Measurements from ENCODE around the gene PRKAG3.

PRKAG3 gene

DNA sequence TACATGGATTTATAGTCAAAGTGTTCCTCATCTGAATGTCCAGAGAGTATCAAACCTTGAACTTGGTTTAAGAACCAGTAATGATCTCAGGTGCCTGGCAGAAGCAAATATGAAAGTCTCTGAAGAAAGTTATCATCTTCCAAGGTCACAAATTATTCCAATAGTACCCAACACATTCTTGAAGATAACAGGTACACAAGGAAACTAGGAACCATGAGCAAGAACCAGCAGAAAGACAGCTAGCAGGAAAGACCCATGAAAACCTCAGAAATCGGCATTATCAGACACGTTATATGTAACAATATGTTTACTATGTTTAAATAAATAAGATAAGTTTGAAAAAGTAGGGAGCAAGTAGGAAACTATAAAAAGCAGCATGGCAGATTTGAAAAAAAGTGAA, 5.9 kb upstream of the PRKAG3 start:
- DNase-seq, result no peak

DNA sequence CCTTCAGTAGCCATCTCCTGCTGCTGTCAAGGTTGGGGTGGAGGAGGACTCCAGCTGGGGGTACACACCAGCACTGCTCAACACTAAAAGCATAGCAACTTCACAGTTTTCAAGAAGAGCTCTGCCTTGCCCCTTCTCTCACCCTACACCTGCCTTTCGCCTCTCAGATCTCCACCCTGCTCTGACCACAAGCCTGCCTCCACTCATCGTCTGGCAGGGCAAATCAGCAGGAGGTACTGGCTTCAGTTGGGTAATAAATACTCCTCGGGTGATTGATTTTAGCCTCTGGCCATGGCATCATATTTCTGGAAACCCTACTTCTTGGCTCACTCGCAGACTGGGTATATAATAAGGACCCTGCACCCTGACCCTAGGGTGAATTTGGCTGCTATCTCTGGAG, 3.1 kb upstream of the PRKAG3 start:
- DNase-seq, result no peak

DNA sequence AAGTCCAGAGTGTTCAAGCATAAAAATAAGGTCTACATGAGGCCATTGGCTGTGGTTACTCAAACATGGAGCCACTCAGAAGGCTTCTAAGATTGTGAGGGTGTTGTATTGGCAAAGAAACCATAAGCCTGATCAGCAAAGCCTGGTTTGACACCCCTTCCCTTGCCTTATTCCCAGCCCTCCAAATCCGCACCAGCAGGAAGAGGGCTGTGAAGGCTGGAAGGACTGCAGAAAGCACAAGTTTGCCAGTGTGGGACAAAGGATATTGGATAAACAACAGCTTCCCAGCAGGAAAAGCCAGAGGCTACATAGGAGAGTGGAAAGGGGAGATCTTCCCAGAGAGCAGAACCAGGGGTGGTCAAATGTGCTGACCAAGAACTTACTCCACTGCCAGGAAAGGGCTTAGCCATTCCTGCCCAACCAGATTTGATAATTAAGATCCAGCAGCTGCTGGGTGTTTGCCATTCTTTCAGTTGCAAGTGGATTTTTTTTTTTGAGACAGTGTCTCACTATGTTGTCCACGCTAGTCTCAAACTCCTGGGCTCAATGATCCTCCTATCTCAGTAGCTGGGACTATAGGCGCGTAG, 1.5 kb upstream of the PRKAG3 start:
- DNase-seq, result no peak

DNA sequence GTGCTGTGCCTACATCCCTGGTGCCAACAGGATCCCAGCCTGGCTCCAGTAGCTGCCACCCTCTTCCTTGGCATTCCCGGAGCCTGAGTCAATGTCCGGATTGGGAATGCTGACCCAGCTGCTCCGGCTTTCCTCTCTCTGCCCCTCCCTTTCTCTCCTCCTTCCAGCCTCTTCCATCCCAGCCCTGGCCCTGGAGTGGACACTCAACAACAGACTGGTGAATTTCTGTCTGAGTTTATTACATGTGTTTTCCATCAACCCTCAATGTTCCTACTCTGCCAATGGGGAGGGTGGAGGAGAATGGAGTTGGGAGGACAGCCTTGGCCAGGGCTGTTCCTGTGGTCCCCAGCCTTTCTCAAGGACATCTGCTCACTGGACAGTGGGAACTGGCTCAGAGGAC, 917 bp upstream of the PRKAG3 start:
- no peak for DNase-seq

DNA sequence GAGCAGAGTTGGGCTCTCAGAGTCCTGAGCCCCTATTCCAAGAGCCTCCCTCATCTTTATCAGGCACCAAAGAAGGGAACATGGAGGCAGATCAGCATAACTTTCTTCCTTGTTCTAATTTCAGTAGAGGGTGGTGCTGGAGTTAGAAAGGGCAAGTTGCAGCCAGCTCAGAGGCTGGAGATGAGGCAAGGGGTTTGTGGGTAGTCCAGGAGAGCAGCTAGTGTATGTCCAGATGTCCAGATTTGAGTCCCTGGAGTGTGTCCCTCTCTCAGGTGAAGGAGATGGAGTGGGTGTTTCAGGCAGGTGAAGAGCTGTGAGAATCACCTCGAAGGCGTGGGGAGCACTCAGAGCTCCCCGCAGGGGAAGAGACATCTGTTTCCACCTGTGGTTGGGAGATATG, 478 bp upstream of the PRKAG3 start:
- no peak for DNase-seq

DNA sequence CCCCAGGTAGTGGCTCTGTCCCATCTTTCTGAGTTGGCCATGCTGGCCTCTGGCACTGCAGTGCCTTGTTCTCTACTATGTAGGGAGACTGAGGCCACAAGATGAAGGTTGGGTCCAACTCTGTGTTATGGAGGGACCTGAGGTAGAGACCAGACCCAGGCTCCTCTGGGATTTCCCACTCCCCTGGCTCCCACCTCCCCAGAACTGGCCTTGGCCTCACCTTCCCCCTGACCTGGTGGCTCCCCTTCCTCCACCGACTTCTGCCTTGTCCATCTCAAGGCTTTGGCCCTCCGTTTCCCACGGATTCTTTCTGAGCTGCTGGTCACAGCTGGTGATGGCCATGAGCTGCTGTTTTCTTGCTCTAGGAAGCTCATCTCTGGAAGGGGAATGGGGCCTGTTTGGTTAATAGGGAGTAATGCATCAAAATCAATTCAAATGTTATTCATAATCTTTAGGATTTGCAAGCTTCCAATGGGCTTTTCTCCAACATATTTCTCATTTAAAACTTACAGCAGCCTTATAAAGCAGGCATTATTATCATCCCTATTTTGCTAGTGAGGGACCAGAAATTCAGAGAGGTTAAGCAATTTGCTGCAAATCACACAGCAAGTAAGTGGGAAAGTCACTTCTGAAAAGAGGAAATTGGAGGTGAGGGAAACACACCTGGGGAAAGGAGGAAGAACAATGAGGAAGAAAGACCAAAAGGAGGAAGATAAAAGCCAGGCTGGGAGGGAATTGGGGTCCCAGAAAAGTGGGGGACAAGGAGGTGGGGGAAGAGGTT, 887 bp downstream of the PRKAG3 start:
- DNase-seq, result no peak

DNA sequence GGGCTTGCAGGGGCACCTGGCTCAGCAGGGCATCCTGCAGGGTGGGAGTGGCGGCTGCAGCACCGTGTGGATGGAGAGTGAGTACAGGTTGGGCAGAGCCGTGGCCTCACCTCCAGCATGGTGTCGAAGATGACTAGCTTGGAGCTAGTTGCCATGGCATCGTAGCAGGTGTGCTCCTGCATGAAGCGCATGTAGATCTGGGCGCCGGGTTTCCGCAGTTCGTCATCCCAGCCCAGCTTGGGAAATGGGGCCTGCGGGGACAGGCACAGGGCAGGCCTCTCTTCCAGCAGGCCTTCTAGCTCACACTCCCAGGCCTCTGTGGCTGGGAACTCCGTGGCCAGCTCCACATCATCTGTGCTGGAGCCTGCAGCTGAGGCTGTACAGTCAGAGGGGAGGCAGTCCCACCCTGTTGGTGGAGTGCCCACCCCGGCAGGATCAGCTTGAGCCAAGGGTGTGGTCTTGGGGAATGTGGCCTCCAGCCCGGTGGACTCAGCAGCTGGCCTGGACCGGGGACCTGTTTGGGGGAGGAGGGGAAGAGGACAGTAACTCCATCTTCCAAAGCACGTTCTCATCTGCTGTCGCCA, 1.6 kb downstream of the PRKAG3 start:
- DNase-seq, result no peak

DNA sequence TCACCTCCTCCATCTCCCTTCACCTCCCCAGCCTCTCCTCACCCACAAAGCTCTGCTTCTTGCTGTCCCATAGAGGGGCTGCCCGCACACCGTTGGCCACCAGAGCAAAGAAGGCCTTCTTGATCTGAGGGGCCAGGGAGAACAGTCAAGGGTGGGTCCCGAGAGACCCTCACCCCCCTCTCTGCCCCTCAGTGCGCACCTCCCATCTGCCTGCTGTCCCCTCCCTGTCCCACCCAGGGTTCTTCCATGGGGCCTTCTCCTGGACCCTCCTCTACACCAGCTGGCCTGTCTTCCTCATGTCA, 3.2 kb downstream of the PRKAG3 start:
- no peak for DNase-seq

DNA sequence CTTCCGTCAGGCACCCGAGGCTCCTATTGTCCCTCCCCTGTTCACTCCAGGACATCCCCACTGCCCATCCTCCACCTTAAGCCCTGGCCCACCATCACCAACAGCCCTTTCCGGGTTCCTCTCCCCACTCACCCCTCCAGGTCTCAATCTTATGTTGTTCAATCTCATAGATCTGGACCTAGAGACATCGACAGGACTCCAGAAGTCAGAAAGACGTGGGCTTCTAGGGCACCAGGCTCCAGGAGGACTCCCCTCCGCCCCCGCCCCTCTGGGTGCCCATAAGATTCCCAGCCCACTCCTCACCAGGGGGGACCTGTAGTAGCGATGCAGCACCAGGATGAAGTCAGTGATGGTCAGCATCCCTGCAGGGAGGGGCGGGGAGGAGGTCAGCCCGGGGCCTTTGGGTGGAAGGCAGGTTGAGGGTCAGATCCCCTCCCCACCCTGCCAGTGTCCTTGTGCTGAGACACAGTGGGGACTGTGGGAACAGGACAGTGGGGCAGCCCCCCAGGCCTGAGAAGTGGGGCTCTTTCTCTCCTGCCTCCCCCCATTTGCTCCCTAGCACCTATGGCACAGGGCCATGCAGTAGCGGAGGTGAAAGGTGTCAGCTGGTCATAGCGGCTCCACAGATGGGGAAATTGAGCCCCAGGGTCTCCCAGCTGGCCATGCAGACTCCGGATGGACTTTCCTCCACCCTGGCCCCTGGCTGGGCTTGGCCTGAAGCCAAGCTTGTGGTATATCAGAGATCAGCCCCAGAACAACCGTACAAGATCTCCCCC, 3.7 kb downstream of the PRKAG3 start:
- no peak for DNase-seq

DNA sequence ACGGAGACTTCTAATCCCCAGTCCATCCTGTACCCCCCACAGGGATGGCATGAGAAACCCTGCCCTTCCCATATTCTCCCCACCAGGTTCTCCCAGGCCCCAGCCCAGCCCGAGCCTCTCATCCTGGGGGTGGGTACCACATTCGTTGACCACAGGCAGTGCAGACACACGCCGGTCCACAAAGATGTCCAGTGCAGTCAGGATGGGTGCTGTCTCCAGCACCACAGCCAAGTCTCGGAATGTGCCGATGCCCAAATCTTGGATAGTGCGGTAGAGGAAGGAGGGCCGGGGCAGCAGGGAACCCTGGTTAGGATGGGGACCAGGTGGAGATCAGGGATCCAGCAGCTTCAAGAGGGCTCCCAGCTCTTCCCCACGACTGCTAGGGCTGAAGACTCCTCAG, 4.8 kb downstream of the PRKAG3 start:
- no peak for DNase-seq

DNA sequence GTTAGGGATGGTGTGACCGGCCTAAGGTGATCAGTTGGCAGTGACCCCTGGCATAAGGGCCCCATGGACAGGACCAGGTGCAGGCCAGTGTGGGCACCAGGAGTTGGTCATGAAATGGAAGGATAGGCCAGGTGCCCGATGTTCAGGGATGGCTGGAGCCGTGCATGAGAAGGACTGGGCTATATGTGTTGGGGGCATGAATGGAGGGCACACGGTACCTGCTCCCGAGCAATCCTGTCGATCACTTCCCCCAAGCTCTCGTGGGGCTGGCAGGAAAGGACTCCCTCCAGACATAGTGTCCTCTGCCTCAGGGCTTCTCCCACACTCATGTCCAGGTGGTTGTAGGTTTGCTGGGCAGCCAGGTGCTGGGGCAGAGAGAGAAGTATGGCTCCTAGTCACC, 7.6 kb downstream of the PRKAG3 start:
- no peak for DNase-seq

DNA sequence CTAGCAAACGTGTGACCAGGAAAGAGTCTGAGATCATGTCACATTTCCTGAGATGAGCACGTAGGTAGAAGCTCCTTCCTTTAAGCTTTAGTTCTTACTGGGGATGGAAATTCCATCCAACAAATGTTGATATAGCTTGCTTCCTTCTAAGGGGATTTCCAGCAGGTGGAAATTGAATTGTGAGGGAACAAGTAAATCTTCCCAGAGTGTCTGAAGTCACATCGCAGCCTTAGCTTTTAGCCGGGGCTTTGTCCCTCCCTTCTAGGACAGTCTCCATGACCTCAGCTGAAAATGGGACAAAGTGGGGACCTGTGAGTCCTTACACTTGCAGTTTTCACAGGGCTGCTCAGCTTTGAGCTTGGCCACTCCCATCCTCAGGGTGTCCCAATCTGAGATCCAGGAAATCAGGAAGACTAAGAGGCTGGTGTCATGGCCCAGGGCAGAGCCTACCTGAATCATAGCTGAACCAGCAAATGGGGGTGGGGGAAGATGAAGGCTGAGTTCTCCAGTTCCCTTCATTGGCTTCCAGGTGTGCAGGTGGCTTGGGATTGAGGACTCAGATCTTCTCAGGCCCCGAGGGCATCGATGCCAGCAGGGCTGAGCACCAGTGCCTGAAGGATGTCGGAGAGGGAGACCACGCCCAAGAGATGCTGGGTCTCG, 8.3 kb downstream of the PRKAG3 start:
- DNase-seq, result no peak

DNA sequence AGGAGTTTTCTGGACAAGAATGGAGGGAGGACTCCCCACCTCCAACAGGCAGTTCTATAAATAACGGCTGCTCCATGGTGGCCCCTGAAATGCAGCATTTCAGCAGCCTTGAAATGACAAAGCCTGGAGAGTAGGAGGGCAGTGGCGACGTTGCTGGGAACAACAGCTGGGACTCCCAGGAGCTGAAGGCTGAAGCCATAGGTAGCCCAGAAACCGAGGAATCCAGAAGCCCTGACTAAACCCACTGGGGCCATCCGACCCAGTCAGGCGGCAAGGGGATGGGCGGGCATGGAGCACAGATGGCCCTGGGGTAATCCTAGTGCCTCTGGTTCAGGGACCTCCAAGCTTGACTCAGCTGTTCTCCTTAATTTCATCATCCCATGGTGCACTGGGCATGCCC, 9.0 kb downstream of the PRKAG3 start:
- DNase-seq, result no peak

DNA sequence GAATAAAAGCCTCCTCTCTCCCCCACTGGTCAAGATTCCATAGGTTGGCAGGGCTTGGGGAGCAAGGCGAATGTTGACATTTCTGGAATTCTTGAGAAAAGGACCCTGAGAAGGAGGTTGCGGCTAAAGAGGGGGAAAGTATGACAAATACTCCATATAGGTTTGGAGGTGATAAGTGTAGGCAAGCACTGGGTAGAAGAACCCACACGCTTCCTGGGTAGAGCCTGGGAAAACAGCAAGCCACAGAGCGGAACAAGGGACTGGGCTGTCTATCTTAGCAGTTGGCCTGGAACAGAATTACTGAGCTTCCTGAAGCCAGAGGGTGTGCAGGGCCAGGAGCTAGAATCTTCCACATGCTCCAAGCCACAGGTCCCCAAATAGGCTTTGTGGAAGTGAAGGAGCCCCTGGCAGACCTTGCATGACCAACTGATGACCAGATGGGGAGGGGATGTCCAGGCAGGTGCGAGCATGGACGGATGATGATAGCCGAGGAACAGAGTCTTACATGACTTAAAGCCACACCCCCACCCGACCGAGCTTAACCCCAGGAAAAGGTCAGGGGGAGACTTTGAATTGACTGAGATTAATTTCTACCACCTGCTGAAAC, 9.9 kb downstream of the PRKAG3 start:
- DNase-seq, result no peak

DNA sequence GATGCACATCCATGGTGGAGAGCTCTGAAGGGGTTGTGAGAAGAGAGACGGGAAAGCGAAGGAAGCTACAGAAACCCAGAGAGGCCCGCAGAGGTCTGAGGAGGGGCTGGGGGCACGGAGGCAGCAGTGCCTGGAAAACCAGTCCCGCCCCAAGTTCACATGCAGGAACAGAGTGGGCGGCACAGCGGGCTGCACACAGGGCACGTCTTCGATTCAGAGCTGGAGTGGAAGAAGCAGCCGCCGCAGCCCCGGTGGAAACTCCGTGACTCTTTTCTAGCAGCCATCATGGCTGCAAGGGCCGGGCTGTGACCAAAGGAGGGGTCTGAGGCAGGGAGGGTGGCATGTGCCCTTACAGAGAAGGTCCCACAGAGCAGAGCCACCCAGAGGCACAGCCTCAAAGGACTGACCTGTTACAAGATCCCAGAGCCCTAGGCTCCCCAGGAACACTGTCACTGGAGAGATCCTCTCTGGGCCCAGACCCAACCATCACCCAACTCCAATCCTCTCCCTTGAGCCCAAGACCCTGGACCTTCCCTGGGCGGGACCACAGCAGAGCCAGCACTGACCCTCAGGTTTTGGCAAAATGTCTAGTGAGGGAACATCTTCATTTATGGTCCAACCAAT, 10.7 kb downstream of the PRKAG3 start:
- no peak for DNase-seq

DNA sequence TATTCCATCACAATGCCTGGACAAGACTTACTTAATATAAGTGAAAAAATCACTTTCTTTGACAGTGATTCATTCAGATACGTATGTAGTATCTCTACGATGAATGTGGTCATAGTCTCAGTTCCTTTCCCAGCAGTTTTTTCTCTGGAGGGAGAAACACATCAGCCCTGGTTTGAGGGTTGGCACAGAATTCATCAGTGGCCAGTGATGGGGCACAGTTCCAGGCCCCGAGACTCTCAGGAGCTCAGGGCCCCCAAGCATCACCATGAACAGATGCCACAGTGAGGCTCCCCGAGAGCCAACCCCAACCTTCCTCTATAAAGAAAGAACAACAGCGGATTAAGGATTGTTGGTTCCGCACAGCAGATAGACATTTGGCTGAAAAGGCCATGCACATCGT, 12.5 kb downstream of the PRKAG3 start:
- DNase-seq, result no peak

DNA sequence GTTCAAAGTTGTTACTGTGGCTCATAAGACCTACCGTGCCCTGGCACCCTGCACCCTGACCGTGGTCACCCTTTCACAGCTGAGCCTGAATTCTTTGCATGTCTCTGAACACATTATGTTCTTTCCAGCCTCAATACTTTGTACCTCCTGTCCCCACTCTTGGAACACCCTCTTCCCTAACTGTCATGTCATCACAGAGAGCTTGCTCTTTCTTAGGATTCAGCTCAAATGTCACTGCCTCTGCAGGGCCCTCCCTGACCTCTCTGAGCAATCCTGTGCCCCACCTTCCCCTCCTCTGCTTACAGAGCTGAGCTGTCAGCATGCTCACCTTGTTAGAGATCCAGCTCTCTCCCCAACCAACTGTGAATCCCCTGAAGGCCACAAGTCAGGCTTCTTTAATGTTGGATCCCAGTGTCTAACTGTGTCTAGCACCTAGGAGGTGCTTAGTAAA, 15.0 kb downstream of the PRKAG3 start:
- no peak for DNase-seq

DNA sequence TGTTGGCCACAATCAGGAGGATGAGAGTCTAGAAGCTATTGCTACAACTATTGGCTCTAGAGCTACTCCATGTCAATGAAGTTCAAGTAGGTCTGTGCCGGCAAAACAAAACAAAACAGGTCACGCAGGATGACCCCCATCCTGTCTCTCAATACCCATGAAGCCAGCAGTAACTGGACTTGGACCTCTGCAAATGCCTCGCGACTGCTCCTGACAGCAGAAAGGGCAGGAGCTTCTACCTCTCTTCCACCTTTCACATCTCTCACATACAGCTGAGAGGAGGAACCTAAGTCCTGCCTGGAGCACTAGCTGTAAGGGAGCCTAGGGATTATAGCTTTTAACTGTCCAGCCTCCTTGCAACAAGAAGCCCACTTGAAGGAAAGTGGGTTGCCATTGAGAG, 16.0 kb downstream of the PRKAG3 start:
- DNase-seq, result no peak

DNA sequence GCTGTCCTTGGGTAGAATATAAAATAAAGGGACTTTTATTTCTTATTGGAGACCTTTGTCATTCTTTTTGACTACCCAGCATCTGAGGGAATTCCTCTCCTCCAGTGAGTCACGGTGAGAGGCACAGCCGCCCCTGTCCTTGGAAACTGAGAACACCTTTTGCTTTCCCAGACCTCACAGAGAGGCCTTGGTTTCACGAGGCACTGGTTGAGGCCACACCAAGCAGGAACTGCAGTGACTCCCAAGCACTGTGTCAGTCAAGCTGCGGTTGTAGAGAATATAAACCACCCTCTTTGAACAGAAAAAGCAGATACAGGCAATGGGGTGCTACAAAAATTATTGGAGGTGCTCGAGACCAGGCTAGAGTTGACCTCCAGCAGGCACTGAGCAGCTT, 16.4 kb downstream of the PRKAG3 start:
- DNase-seq, result no peak

DNA sequence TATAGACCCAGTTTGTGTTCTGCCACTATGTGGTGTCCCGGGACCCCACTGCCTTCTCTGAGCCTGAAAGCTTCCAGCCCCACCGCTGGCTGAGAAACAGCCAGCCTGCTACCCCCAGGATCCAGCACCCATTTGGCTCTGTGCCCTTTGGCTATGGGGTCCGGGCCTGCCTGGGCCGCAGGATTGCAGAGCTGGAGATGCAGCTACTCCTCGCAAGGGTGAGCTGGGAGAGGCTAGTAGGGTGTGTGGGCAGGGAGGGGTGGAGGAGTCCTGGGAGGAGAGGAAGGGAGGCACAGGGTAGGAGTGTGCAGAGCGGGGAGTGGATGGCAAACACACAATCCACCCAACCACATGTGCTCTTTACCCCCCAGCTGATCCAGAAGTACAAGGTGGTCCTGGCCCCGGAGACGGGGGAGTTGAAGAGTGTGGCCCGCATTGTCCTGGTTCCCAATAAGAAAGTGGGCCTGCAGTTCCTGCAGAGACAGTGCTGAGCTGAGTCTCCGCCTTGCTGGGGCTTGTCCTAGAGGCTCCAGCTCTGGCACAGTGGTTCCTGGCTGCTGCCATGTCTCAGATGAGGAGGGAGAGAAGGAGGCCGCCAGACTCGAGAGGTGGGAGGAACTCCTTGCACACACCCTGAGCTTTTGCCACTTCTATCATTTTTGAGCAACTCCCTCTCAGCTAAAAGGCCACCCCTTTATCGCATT, 16.9 kb downstream of the PRKAG3 start:
- DNase-seq, result no peak

DNA sequence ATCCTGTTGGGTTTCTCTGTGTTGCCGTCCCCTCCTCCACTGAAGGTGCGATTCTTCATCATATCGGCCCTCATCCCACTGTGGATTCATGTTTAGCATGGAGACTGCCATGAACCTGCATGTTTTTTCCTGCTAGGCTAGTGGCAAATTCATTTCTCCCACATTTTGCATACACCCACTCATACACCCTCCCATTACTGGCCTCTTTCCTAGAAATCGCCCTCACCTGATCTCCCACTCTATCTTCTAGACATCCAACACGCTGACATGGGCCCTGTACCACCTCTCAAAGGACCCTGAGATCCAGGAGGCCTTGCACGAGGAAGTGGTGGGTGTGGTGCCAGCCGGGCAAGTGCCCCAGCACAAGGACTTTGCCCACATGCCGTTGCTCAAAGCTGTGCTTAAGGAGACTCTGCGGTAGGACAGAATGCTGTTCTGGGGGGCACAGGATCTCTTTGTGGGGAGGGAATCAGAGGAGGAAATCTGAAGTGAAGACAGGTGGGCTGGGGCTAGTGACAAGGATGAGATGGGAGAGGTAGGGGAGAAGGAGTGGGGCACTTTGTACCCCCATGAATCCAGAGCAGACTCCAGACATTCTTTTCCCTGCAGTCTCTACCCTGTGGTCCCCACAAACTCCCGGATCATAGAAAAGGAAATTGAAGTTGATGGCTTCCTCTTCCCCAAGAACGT, 17.7 kb downstream of the PRKAG3 start:
- no peak for DNase-seq

Measured in activated CD4-positive, alpha-beta T cell treated with anti-CD3 and anti-CD28 coated beads, Interleukin-10, Interleukin-2, amounts not matched to agents 100 ng/mL and 50 ng/mL, durations not matched to agents 16 hours and 8 hours (primary cell).